HEK293 (cell line): Measurements from ENCODE around the gene POLE3.

Experiments
- ATF2 ChIP-seq: fragments of 450-650 bp; formaldehyde crosslinking; IDR thresholded peaks from 2 replicates; pipeline ENCODE4 v1.5.1; 2016; ENCODE audit warnings: missing biosample characterization, missing genetic modification characterization, low read depth
- HIC1 ChIP-seq: fragments of 450-650 bp; formaldehyde crosslinking; IDR thresholded peaks from 2 replicates; pipeline ENCODE4 v1.5.1; 2016; ENCODE audit warnings: missing biosample characterization, missing genetic modification characterization
- HOXC10 ChIP-seq: sonication (generic); formaldehyde crosslinking; IDR thresholded peaks from 2 replicates; pipeline ENCODE4 v1.8.1; 2023; ENCODE audit warnings: mild to moderate bottlenecking, missing genetic modification reagents
- HOXD13 ChIP-seq: sonication (generic); formaldehyde crosslinking; IDR thresholded peaks from 2 replicates; pipeline ENCODE4 v1.8.0; 2022; ENCODE audit warnings: missing genetic modification reagents, borderline replicate concordance
- IKZF3 ChIP-seq: fragments of 450-650 bp; IDR thresholded peaks from 2 replicates; pipeline ENCODE4 v1.5.0; 2018; ENCODE audit warnings: missing biosample characterization, mild to moderate bottlenecking, missing genetic modification characterization, moderate library complexity
- KLF16 ChIP-seq: fragments of 450-650 bp; formaldehyde crosslinking; IDR thresholded peaks from 2 replicates; pipeline ENCODE4 v1.5.1; 2017; ENCODE audit warnings: missing biosample characterization, missing genetic modification characterization
- KLF17 ChIP-seq: fragments of 450-650 bp; formaldehyde crosslinking; IDR thresholded peaks from 2 replicates; pipeline ENCODE4 v1.5.1; 2016; ENCODE audit warnings: missing biosample characterization, missing genetic modification characterization
- MEIS1 ChIP-seq: sonication (generic); formaldehyde crosslinking; IDR thresholded peaks from 2 replicates; pipeline ENCODE4 v1.8.1; 2022; ENCODE audit warnings: missing genetic modification reagents, mild to moderate bottlenecking, borderline replicate concordance
- SETDB1 ChIP-seq: IDR thresholded peaks from one replicate; pipeline ENCODE4 v1.6.1; 2017; ENCODE audit warnings: mild to moderate bottlenecking, low read length, moderate library complexity, mixed read lengths; ENCODE audit not compliant: insufficient read length
- ZBTB17 ChIP-seq: fragments of 450-650 bp; formaldehyde crosslinking; IDR thresholded peaks from 2 replicates; pipeline ENCODE4 v1.5.1; 2016; ENCODE audit warnings: missing biosample characterization, missing genetic modification characterization
- ZBTB44 ChIP-seq: fragments of 450-650 bp; IDR thresholded peaks from 2 replicates; pipeline ENCODE4 v1.5.1; 2018; ENCODE audit warnings: missing biosample characterization, mild to moderate bottlenecking, missing genetic modification characterization
- ZBTB6 ChIP-seq: fragments of 450-650 bp; formaldehyde crosslinking; IDR thresholded peaks from 2 replicates; pipeline ENCODE4 v1.5.1; 2017; ENCODE audit warnings: missing biosample characterization, missing genetic modification characterization
- ZNF155 ChIP-seq: fragments of 450-650 bp; formaldehyde crosslinking; IDR thresholded peaks from 2 replicates; pipeline ENCODE4 v1.5.1; 2016; ENCODE audit warnings: missing biosample characterization, missing genetic modification characterization
- ZNF16 ChIP-seq: fragments of 450-650 bp; formaldehyde crosslinking; IDR thresholded peaks from 2 replicates; pipeline ENCODE4 v1.5.1; 2016; ENCODE audit warnings: low read depth, missing biosample characterization, missing genetic modification characterization
- ZNF18 ChIP-seq: fragments of 450-650 bp; formaldehyde crosslinking; IDR thresholded peaks from 2 replicates; pipeline ENCODE4 v1.5.1; 2016; ENCODE audit warnings: missing biosample characterization, missing genetic modification characterization
- ZNF292 ChIP-seq: fragments of 450-650 bp; formaldehyde crosslinking; IDR thresholded peaks from 2 replicates; pipeline ENCODE4 v1.5.1; 2016; ENCODE audit warnings: low read depth, missing biosample characterization, missing genetic modification characterization, borderline replicate concordance
- ZNF311 ChIP-seq: fragments of 450-650 bp; formaldehyde crosslinking; IDR thresholded peaks from 2 replicates; pipeline ENCODE4 v1.5.1; 2017; ENCODE audit warnings: missing biosample characterization, missing genetic modification characterization, borderline replicate concordance
- ZNF324 ChIP-seq: fragments of 450-650 bp; formaldehyde crosslinking; IDR thresholded peaks from 2 replicates; pipeline ENCODE4 v1.5.1; 2016; ENCODE audit warnings: missing biosample characterization, missing genetic modification characterization
- ZNF335 ChIP-seq: fragments of 450-650 bp; formaldehyde crosslinking; conservative IDR thresholded peaks from 2 replicates; pipeline ENCODE4 v1.5.1; 2016; ENCODE audit warnings: missing biosample characterization, missing genetic modification characterization
- ZNF362 ChIP-seq: fragments of 450-650 bp; formaldehyde crosslinking; IDR thresholded peaks from 2 replicates; pipeline ENCODE4 v1.5.1; 2016; ENCODE audit warnings: missing biosample characterization, missing genetic modification characterization
- ZNF423 ChIP-seq: fragments of 450-650 bp; formaldehyde crosslinking; IDR thresholded peaks from 2 replicates; pipeline ENCODE4 v1.5.1; 2016; ENCODE audit warnings: missing biosample characterization, missing genetic modification characterization
- ZNF521 ChIP-seq: fragments of 450-650 bp; formaldehyde crosslinking; IDR thresholded peaks from 2 replicates; pipeline ENCODE4 v1.5.1; 2017; ENCODE audit warnings: missing biosample characterization, mild to moderate bottlenecking, missing genetic modification characterization
- ZNF529 ChIP-seq: fragments of 450-650 bp; formaldehyde crosslinking; IDR thresholded peaks from 2 replicates; pipeline ENCODE4 v1.5.1; 2017; ENCODE audit warnings: missing genetic modification characterization, missing biosample characterization; ENCODE audit not compliant: insufficient replicate concordance
- ZNF658 ChIP-seq: fragments of 450-650 bp; formaldehyde crosslinking; IDR thresholded peaks from 2 replicates; pipeline ENCODE4; 2016; ENCODE audit warnings: missing biosample characterization, missing genetic modification characterization
- ZNF660 ChIP-seq: fragments of 450-650 bp; IDR thresholded peaks from 2 replicates; pipeline ENCODE4 v1.5.1; 2018; ENCODE audit warnings: missing biosample characterization, mild to moderate bottlenecking, missing genetic modification characterization
- ZNF701 ChIP-seq: fragments of 450-650 bp; formaldehyde crosslinking; IDR thresholded peaks from 2 replicates; pipeline ENCODE4 v1.5.1; 2016; ENCODE audit warnings: missing biosample characterization, missing genetic modification characterization
- ZSCAN4 ChIP-seq: fragments of 450-650 bp; formaldehyde crosslinking; IDR thresholded peaks from 2 replicates; pipeline ENCODE4 v1.5.1; 2017; ENCODE audit warnings: missing biosample characterization, missing genetic modification characterization
- ZXDB ChIP-seq: fragments of 450-650 bp; formaldehyde crosslinking; IDR thresholded peaks from 2 replicates; pipeline ENCODE4 v1.5.1; 2016; ENCODE audit warnings: missing biosample characterization, missing genetic modification characterization

Gene POLE3

GRCh38 chr9:113401027-113401792, 9.3 kb downstream of the POLE3 start, which contains the start of gene ALAD (continued):
- TF ChIP-seq ATF2 (tag by site-specific recombination), result no peak
- TF ChIP-seq HOXD13 (CRISPR knock-in tag), result no peak
- peak; percentile 78 for TF ChIP-seq ZBTB17 (tag by site-specific recombination)
- TF ChIP-seq KLF16 (tag by site-specific recombination), result peak; percentile 82; the same call in 1 of the 2 replicates
- TF ChIP-seq ZNF18, result peak; percentile 82; the same call in 1 of the 2 replicates
- no peak for TF ChIP-seq MEIS1 (CRISPR knock-in tag)
- no peak for TF ChIP-seq ZNF324 (tag by site-specific recombination)
- no peak for TF ChIP-seq ZNF658 (tag by site-specific recombination)
- no peak for TF ChIP-seq ZNF155 (tag by site-specific recombination)
- 0 out of 2 replicates have a peak, but pooled peaks have one; percentile 51 for TF ChIP-seq IKZF3 (tag by site-specific recombination)
- TF ChIP-seq ZNF521, result no peak
- TF ChIP-seq SETDB1, result no peak
- TF ChIP-seq HOXC10, result no peak
- no peak for TF ChIP-seq ZNF311 (tag by site-specific recombination)
- no peak for TF ChIP-seq ZNF529
- TF ChIP-seq ZNF16 (tag by site-specific recombination), result no peak
- peak; percentile 33; the same call in 1 of the 2 replicates for TF ChIP-seq ZBTB6 (tag by site-specific recombination)
- no peak for TF ChIP-seq ZNF701
- peak; percentile 79 for TF ChIP-seq ZNF660
- 0 out of 2 replicates have a peak, but pooled peaks have one; percentile 40 for TF ChIP-seq ZXDB
- no peak for TF ChIP-seq ZNF423
- TF ChIP-seq KLF17, result no peak
- no peak for TF ChIP-seq HIC1 (tag by site-specific recombination)
- no peak for TF ChIP-seq ZSCAN4
- no peak for TF ChIP-seq ZNF292 (tag by site-specific recombination)
- TF ChIP-seq ZNF335 (tag by site-specific recombination), result peak; percentile 35; the same call in 1 of the 2 replicates
- TF ChIP-seq ZBTB44 (tag by site-specific recombination), result no peak
- no peak for TF ChIP-seq ZNF362
